ENCODE measurements around the gene NCKAP5.

- TF ChIP-seq CTCF (IDR thresholded peaks at IDR 0.05) (no peak), POLR2A (IDR thresholded peaks at IDR 0.05) (no peak), POLR2AphosphoS5 (IDR thresholded peaks at IDR 0.05; ENCODE audit: insufficient read depth in 1 of 2, low read depth in 1 of 2) (no peak)
Observed at GRCh38 chr2:132871831-132872230, 696.4 kb downstream of the NCKAP5 start.

All from vagina (tissue), 2 donors.